Measurements from ENCODE around the gene ABCA4.

The ABCA4 gene

DNA sequence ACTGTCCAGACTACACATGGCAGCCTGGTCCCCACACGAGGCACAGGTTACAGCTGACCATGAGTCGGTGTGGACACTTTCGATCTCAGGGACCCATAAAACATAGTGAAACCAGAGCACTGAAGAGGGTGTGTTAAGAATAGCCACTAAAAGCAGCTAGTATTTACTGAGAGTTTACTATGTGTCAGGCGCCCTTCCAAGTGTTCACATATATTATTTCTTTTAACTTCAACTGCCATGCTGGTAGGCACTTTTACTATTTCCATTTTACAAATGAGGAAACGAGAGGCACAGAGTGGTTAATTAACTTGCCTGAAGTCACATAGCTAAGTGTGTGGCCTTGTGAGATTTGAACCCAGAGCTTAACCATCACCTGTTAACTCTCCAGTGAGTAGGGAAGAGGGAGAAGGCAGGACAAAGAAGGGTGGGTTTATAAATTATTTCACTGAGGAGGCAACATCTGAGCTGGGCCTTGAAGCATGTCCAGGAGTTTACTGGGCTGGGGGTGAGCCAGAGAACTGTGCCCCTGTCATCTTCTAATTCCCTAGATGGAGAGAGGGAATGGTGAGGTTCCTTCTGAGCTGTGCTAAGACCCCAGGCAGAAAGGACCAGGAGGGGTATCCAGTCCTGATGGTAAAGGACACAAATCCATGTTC, 20.7 kb downstream of the ABCA4 start:
- TF ChIP-seq, protein P1, sequence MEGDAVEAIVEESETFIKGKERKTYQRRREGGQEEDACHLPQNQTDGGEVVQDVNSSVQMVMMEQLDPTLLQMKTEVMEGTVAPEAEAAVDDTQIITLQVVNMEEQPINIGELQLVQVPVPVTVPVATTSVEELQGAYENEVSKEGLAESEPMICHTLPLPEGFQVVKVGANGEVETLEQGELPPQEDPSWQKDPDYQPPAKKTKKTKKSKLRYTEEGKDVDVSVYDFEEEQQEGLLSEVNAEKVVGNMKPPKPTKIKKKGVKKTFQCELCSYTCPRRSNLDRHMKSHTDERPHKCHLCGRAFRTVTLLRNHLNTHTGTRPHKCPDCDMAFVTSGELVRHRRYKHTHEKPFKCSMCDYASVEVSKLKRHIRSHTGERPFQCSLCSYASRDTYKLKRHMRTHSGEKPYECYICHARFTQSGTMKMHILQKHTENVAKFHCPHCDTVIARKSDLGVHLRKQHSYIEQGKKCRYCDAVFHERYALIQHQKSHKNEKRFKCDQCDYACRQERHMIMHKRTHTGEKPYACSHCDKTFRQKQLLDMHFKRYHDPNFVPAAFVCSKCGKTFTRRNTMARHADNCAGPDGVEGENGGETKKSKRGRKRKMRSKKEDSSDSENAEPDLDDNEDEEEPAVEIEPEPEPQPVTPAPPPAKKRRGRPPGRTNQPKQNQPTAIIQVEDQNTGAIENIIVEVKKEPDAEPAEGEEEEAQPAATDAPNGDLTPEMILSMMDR (IDR thresholded peaks at IDR 0.05), result no peak

DNA sequence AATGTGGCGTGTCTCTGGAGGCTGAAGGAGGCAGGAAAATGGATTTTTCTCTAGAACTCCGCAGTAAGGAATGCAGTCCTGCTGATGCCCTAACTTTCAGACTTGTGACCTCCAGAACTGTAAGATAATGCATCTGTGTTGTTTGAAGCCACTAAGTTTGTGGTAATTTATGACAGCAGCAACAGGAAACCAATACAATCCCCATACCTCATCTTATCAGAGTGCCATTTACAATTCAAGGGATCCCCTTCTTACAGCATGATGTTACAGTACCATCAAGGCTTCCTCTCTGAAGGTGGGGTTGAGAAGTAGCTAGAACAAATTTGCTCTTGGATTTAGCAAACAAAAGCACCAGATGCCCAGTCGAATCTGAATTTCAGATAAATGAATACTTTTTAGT, 21.6 kb downstream of the ABCA4 start:
- TF ChIP-seq, protein P1 (IDR thresholded peaks at IDR 0.05), result no peak

- TF ChIP-seq, protein P1 (IDR thresholded peaks at IDR 0.05), result no peak
These were observed 22.3 kb downstream of the ABCA4 start for GRCh38 chr1:94098585-94099111.

DNA sequence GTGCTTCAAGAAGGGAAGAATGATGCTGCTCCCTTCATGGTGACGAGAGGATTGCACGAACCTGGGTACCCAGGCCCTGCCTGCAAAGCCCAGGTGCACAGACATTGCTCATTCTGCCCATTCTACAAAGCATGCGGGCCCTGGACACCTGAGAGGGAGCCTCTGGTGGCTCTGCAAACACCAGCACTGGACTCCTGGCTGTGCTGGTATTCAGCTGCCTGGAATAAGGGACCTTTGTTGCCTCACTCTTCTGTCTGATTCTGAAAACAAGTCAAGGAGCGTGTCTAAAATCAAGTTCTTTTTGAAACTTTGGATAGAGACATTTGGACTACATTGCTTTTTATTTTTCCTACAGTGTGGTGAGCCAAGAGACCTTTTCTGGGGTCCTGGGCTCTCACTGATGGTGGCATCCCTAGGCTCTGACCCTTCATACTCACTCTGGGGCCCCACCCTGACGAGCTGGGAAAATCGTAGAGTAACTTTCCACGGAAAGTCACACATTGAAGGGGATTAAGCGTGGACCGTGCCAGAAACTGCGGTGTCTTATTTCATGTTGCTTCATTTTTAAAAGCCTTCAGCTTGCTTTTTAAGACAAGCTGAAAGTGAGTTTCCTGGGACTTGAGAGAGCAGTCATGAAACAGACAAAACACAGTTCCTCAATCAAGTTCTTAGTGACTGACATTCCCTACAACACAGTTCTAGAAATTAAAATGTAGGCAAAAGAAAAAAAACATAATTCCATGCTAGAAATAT, 24.0 kb downstream of the ABCA4 start:
- TF ChIP-seq, protein P1 (IDR thresholded peaks at IDR 0.05), result no peak

GRCh38 chr1:94095744-94096469, 25.0 kb downstream of the ABCA4 start:
- TF ChIP-seq, protein P1 (IDR thresholded peaks at IDR 0.05), result no peak

GRCh38 chr1:94095112-94095637, 25.8 kb downstream of the ABCA4 start:
- TF ChIP-seq, protein P1 (IDR thresholded peaks at IDR 0.05), result no peak

GRCh38 chr1:94094469-94095111, 26.4 kb downstream of the ABCA4 start:
- TF ChIP-seq, protein P1 (IDR thresholded peaks at IDR 0.05), result no peak
